Prostate gland (tissue), 2 donors: ENCODE data around the gene DNMT3L. TPM values are rescaled to one million over a fixed set of nuclear protein-coding genes. Genes with fewer than 3 reads are reported as not detected.

Experiments used
- DNase-seq: peaks from one replicate; pipeline ENCODE4 v3.0.0-alpha.2; 2019; ENCODE audit warnings: low spot score
- H3K27ac ChIP-seq, 2 donors: fragments of 200-600 bp; sonication (generic); 2 replicates each; pipeline ENCODE4 v1.5.1; 2017 to 2019
- H3K27me3 ChIP-seq: fragments of 200-600 bp; sonication (generic); replicated peaks from 2 replicates; pipeline ENCODE4 v1.5.1; 2019; ENCODE audit not compliant: insufficient read depth
- H3K36me3 ChIP-seq, 2 donors: fragments of 200-600 bp; sonication (generic); 1 replicate in 1 of 2; 2 replicates in 1 of 2; pipeline versions ENCODE4 v1.5.1 to v1.8.1; 2017 to 2019
- H3K4me1 ChIP-seq: fragments of 200-600 bp; sonication (generic); replicated peaks from 2 replicates; pipeline ENCODE4 v1.5.1; 2019
- H3K4me3 ChIP-seq, 2 donors: fragments of 200-600 bp; sonication (generic); 2 replicates each; pipeline ENCODE4 v1.5.1; 2017 to 2019
- H3K9me3 ChIP-seq: fragments of 200-600 bp; sonication (generic); 2 replicates; pipeline ENCODE4 v1.5.1; 2017
- CTCF ChIP-seq, 4 experiments: fragments of 200-600 bp in 2 of 4; fragments of 450-650 bp in 2 of 4; sonication (generic) in 2 of 4; IDR thresholded peaks; 1 replicate in 3 of 4; 2 replicates in 1 of 4; pipeline ENCODE4 v1.5.1; 2016 to 2019; ENCODE audit warnings: antibody characterized with exemption in 4 of 4, mild to moderate bottlenecking in 2 of 4, moderate library complexity in 2 of 4
- POLR2A ChIP-seq: fragments of 450-650 bp; IDR thresholded peaks from one replicate; pipeline ENCODE4 v1.6.1; 2016; ENCODE audit warnings: antibody characterized with exemption, mild to moderate bottlenecking
- POLR2AphosphoS5 ChIP-seq: sonication (generic); formaldehyde crosslinking; IDR thresholded peaks from one replicate; pipeline ENCODE4 v1.6.1; 2017; ENCODE audit warnings: antibody characterized with exemption
- WGBS: methylation state at CpG from one replicate; pipeline ENCODE4 v1.1.5; 2018; 5-methylcytosine and 5-hydroxymethylcytosine counted together
- intact Hi-C: fragments of 100-400 bp; cut with DNase I; formaldehyde crosslinking; loops from one replicate; pipeline ENCODE4 v1.14.2; 2022
- total RNA-seq, 2 donors: library from RNA; depleted of rRNA; stranded (reverse); fragments of >200 nt; gene quantifications; one replicate each; pipeline ENCODE4 v1.1.0, GENCODE V29; 2016

DNMT3L gene
- total RNA-seq, 2 donors from 2014 or later: not detected

GRCh38 chr21:44288251-44289110 lies 26.8 kb upstream of the DNMT3L start:
- TF ChIP-seq POLR2A: no peak
- no peak for TF ChIP-seq POLR2AphosphoS5
- no peak for TF ChIP-seq CTCF (IDR thresholded peaks at IDR 0.05)
- Histone ChIP-seq H3K36me3 (no peaks in the 10 kb centered on the region), H3K9me3 (no peaks in the 10 kb centered on the region), H3K27ac (no peak overlapping the region), H3K4me1 (no peaks in the 10 kb centered on the region), H3K27me3 (peaks cover 3% of the 10 kb centered on the region), H3K4me3 (no peak overlapping the region)
- 97% methylated on average over 19 of the region's 23 CpGs for WGBS
- intact Hi-C loops: no loop called here
- DNase-seq: no peak

- intact Hi-C loops: no loop called here
- no peaks in the 10 kb centered on the region for H3K4me1 ChIP-seq
- 74% methylated on average over 15 of the region's 31 CpGs for WGBS
- H3K36me3 ChIP-seq: no peaks in the 10 kb centered on the region
- no peak overlapping the region for H3K27ac ChIP-seq
- no peak overlapping the region for H3K4me3 ChIP-seq
- H3K9me3 ChIP-seq: no peaks in the 10 kb centered on the region
- TF ChIP-seq POLR2AphosphoS5 (no peak), CTCF (IDR thresholded peaks at IDR 0.05) (no peak), POLR2A (no peak)
- peaks cover 3% of the 10 kb centered on the region for H3K27me3 ChIP-seq
- no peak for DNase-seq
These were observed 25.3 kb upstream of the DNMT3L start for GRCh38 chr21:44286716-44287632.

- Histone ChIP-seq H3K36me3 (no peaks in the 10 kb centered on the region), H3K4me1 (no peaks in the 10 kb centered on the region), H3K9me3 (no peaks in the 10 kb centered on the region), H3K27ac (no peak overlapping the region), H3K27me3 (peaks cover 3% of the 10 kb centered on the region), H3K4me3 (no peak overlapping the region)
- WGBS: 62% methylated on average over 18 of the region's 21 CpGs
- TF ChIP-seq POLR2AphosphoS5: no peak
- no peak for TF ChIP-seq CTCF (IDR thresholded peaks at IDR 0.05)
- TF ChIP-seq POLR2A: no peak
- intact Hi-C loops: no loop called here
- DNase-seq: no peak
These were observed 24.5 kb upstream of the DNMT3L start for GRCh38 chr21:44286086-44286715.

- no peaks in the 10 kb centered on the region for H3K4me1 ChIP-seq
- peak within 1 kb of the TSS in 1 of 2 donors; percentile 10 for H3K4me3 ChIP-seq
- no peak for DNase-seq
- intact Hi-C loops: no loop called here
- WGBS: 30% methylated on average over 35 of the region's 56 CpGs
- H3K27ac ChIP-seq: no peak within 1 kb of the TSS
- H3K27me3 ChIP-seq: peaks cover 3% of the 10 kb centered on the region
- no peaks in the 10 kb centered on the region for H3K36me3 ChIP-seq
- TF ChIP-seq POLR2AphosphoS5: no peak
- no peak for TF ChIP-seq POLR2A
- no peak for TF ChIP-seq CTCF (IDR thresholded peaks at IDR 0.05)
- no peaks in the 10 kb centered on the region for H3K9me3 ChIP-seq
These were observed 23.7 kb upstream of the DNMT3L start, which contains the start of gene AIRE for GRCh38 chr21:44285138-44285992. Gene AIRE, plus strand, starts transcription at chr21:44285876. Its CDS starts 131 bp downstream, at chr21:44286007.
